ES-I3 (cell line): Measurements from ENCODE around the gene BRSK2.

Source experiments
- H3K36me3 ChIP-seq: 2 replicates; pipeline ENCODE4 v1.6.1; 2013; ENCODE audit warnings: mild to moderate bottlenecking, low read length, control low read depth, moderate library complexity; ENCODE audit not compliant: insufficient read depth
- H3K4me1 ChIP-seq: 2 replicates; pipeline ENCODE4 v1.6.1; 2013; ENCODE audit warnings: mild to moderate bottlenecking, control low read depth, low read length; ENCODE audit not compliant: insufficient read depth
- H3K9ac ChIP-seq: 2 replicates; pipeline ENCODE4 v1.6.1; 2013; ENCODE audit warnings: low read depth, mild to moderate bottlenecking, low read length, moderate library complexity
- H3K9me3 ChIP-seq: 2 replicates; pipeline ENCODE4 v1.6.1; 2013; ENCODE audit warnings: mild to moderate bottlenecking, low read length, moderate library complexity; ENCODE audit not compliant: control insufficient read depth, insufficient read depth

BRSK2 gene

GRCh38 chr11:1445741-1446445 lies 56.2 kb downstream of the BRSK2 start:
- Histone ChIP-seq H3K9me3 (no peaks in the 10 kb centered on the region), H3K4me1 (no peaks in the 10 kb centered on the region), H3K9ac (no peak overlapping the region), H3K36me3 (no peaks in the 10 kb centered on the region)

DNA sequence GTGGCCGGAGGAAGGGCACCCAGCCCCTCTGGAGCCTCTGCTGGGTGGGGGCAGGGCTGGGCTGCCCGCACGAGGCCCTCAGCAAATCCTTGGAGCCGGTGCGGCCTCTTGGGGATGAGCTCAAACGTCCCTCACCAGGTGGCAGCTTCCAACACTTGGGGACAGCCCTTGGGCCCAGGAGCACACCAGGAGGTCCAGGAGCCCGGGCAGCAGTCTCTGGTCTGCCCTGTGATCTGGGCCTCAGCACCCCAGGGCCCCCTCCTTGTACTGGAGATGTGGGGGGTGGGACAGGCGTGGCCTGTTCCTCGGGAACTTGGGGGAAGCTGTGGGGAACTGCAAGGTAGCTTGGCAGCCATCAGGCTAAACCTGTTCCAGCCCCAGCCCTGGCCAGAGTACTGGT lies 56.9 kb downstream of the BRSK2 start:
- H3K9ac ChIP-seq, result no peak overlapping the region
- no peaks in the 10 kb centered on the region for H3K36me3 ChIP-seq

DNA sequence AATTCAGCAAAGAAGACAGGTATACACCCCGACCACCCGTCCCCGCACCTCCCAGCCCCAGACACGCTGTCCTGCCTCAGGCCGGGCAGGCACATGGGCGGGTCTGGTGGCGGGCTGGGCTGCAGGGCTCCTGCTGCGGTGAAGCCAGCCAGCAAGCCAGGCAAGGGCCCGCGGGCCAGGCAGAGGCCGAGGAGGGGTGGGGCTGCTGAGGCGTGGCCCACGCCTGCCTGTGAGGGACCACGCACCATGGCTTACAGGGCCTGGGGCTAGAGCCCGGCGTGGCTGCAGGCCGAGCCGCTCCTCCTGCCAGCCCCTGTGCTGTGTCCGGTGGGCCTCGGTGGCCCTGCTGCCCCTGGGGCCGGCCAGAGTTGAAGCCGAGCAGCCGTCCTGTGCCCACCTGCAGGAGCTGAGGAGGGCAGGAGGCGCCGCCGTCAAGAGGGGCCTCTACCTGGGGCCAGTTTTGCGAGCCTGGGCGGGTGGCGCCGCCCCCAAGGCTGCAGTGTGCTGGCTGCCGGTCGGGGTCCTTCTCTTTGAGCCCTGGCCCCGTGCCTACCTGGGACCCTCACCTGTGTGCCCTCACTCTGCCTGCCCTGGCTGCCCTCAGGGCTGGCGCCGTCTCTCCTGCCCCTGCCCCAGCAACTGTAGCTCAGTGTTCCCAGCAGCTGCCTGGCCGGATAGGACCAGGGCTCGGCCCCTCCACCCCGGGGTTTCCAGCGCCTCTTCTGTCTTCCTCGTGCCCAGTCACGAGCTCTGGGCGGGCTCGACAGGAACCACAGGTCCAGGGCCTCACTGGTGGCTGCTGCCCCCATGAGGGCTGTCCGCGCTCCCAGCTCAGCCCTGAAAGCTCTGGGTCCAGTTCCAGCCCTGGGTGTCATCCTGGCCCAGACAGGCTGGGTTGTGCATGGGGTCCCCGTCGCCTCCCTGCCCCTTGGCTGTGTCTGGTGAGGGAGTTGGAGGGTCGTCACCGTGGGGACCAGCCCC lies 58.4 kb downstream of the BRSK2 start:
- Histone ChIP-seq H3K36me3 (no peaks in the 10 kb centered on the region), H3K4me1 (no peaks in the 10 kb centered on the region), H3K9me3 (no peaks in the 10 kb centered on the region), H3K9ac (no peak overlapping the region)

More for the DNA sequence above, 56.9 kb downstream of the BRSK2 start:
- no peaks in the 10 kb centered on the region for H3K9me3 ChIP-seq
- H3K4me1 ChIP-seq, result no peaks in the 10 kb centered on the region

- Histone ChIP-seq H3K9ac (no peak overlapping the region), H3K4me1 (no peaks in the 10 kb centered on the region), H3K9me3 (no peaks in the 10 kb centered on the region), H3K36me3 (no peaks in the 10 kb centered on the region)
Measured at GRCh38 chr11:1448882-1449281, 59.1 kb downstream of the BRSK2 start.

GRCh38 chr11:1449490-1450243 lies 59.9 kb downstream of the BRSK2 start:
- Histone ChIP-seq H3K9me3 (no peaks in the 10 kb centered on the region), H3K36me3 (no peaks in the 10 kb centered on the region), H3K9ac (no peak overlapping the region), H3K4me1 (no peaks in the 10 kb centered on the region)

GRCh38 chr11:1450344-1450875 lies 60.7 kb downstream of the BRSK2 start:
- Histone ChIP-seq H3K4me1 (no peaks in the 10 kb centered on the region), H3K9ac (no peak overlapping the region), H3K36me3 (no peaks in the 10 kb centered on the region), H3K9me3 (no peaks in the 10 kb centered on the region)

- H3K4me1 ChIP-seq, result no peaks in the 10 kb centered on the region
- H3K36me3 ChIP-seq, result no peaks in the 10 kb centered on the region
- no peaks in the 10 kb centered on the region for H3K9me3 ChIP-seq
- no peak overlapping the region for H3K9ac ChIP-seq
Measured at GRCh38 chr11:1450949-1451710, 61.4 kb downstream of the BRSK2 start.

- H3K36me3 ChIP-seq, result no peaks in the 10 kb centered on the region
- H3K4me1 ChIP-seq, result no peaks in the 10 kb centered on the region
Measured at GRCh38 chr11:1451781-1452470, 62.2 kb downstream of the BRSK2 start.

GRCh38 chr11:1452744-1453143 lies 63.0 kb downstream of the BRSK2 start:
- no peaks in the 10 kb centered on the region for H3K36me3 ChIP-seq
- H3K9ac ChIP-seq, result no peak overlapping the region
- H3K9me3 ChIP-seq, result no peaks in the 10 kb centered on the region
- H3K4me1 ChIP-seq, result no peaks in the 10 kb centered on the region

More at GRCh38 chr11:1451781-1452470, 62.2 kb downstream of the BRSK2 start:
- Histone ChIP-seq H3K9ac (no peak overlapping the region), H3K9me3 (no peaks in the 10 kb centered on the region)

GRCh38 chr11:1453611-1454034 lies 63.9 kb downstream of the BRSK2 start:
- H3K36me3 ChIP-seq, result no peaks in the 10 kb centered on the region
- no peaks in the 10 kb centered on the region for H3K9me3 ChIP-seq
- no peaks in the 10 kb centered on the region; the same call in 1 of the 2 replicates for H3K4me1 ChIP-seq
- no peak overlapping the region for H3K9ac ChIP-seq

DNA sequence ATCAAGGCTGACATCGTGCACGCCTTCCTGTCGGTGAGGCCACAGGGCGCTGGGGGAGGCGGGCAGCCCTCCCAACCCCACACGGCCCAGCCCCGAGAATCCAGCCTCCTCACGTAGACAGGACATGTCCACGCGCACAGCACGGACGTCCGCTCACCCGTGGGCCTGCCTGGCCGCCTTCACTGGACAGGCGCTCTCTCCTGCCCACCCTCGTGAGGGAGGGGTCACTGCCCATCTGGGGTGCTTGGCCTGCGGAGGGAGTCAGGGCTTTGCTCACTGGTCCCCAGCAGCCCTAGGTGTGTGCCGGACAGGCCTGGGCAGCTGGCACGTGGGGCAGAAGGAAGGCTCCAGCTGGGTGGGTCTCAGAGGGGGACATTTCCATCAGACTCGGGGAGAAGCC lies 64.8 kb downstream of the BRSK2 start:
- H3K36me3 ChIP-seq, result no peaks in the 10 kb centered on the region
- no peaks in the 10 kb centered on the region for H3K9me3 ChIP-seq
- no peak overlapping the region for H3K9ac ChIP-seq
- H3K4me1 ChIP-seq, result no peaks in the 10 kb centered on the region; the same call in 1 of the 2 replicates

DNA sequence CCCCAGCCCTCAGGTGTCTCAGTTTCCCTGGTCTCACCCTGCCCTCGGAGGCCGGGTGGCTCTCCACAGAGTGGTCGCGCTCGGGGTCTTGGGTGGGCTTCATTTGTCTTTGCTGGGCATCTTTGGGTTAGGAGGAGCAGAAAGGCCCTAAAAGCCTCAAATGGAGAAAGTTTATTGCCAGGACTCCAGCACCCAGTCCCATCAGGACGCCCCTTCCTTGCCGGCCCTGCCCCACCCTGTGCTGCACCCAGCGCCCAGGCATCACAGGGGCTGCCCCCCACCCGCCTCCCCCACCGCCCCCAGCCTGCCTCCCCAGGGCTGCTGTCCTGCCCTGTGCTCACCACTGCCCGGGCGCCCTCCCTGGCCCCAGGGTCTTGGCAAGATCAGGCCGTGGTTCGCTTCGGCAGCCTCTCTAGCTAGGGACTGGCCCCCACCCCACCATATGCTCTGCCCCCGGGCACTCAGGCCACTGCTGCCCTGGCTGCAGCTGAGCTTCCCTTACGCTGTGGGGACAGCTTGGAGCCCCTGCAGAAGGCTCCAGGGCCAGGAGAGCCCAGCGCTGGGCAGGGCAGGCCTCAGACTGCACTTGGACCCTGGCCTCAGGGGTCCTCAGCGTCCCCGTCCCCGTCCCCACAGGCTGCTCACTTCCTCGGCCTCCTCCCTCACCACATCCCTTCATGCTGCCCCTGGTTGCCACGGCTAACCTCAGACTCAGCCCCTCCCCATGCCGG lies 65.5 kb downstream of the BRSK2 start:
- no peaks in the 10 kb centered on the region for H3K36me3 ChIP-seq
- no peak overlapping the region for H3K9ac ChIP-seq
- H3K9me3 ChIP-seq, result no peaks in the 10 kb centered on the region

DNA sequence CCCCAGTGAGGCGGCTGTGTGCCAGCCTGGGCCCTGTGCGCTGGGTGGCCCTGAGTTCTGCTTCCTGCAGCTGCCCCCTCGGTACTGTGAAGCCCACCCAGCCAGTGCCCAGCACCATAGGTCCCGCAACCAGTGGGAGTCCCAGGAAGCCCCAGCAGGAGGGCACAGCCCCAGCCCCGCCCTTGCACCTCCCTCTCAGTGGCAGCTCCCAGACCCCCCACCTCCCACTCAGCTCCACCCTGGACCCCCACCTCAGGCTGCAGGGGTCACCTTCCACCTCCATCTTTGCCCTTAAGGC lies 66.0 kb downstream of the BRSK2 start:
- Histone ChIP-seq H3K36me3 (no peaks in the 10 kb centered on the region), H3K4me1 (no peaks in the 10 kb centered on the region; the same call in 1 of the 2 replicates), H3K9ac (no peak overlapping the region), H3K9me3 (no peaks in the 10 kb centered on the region)

More for the DNA sequence above, 65.5 kb downstream of the BRSK2 start:
- no peaks in the 10 kb centered on the region; the same call in 1 of the 2 replicates for H3K4me1 ChIP-seq
